ENCODE measurements around the gene KLF2. TPM values are rescaled to one million over a fixed set of nuclear protein-coding genes. Genes with fewer than 3 reads are reported as not detected.

Gene KLF2
- total RNA-seq (2021) (1.9 and 2.1 TPM in 2 replicates), Bru-seq, nascent RNA (percentile 28 among the genes with signal in this experiment), BruChase-seq, experiment 1, labeled RNA remaining after a 2-hour chase (percentile 36 among the genes with signal in this experiment), BruChase-seq, experiment 2, labeled RNA remaining after a 6-hour chase (percentile 30 among the genes with signal in this experiment)
- long read RNA-seq, partial matches to known transcripts: 0 of 4 reads
- long read RNA-seq, other reads (novel, unspliced or antisense): 1 of 4 reads

DNA sequence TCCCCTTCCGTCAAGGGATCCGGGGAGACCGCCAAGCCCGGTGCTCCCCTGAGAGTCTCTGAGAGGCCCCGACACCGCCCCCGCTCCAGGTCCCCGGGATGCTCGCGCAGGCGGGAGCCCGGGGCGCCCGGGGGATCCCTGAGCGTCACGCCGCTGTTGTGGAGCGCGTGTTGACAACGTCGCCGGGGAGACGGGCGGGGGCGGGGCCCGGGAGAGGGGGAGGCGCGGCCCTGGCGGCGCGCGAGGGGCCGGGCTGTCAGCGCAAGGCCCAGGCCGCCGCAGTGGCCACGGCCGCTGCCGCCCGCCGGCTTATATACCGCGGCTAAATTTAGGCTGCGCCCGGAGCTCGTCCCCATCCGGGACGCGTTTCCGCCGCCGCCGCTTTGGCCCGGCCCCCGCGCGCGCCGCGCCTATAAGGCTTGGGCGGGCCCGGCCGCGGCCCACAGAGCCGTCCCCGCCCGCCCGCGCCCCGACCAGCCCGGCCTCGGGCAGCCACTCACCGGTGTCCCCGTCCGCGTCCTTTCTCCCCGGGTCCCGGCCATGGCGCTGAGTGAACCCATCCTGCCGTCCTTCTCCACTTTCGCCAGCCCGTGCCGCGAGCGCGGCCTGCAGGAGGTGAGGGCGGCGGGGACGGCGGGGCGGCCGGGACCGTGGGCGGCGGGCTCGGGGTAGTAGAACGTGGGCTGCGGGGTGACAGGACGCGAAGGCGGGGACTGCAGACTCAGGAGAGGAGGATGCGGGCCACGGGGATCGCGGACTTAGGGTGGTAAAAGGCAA, at the start of gene KLF2:
KLF2 (plus strand) TSS at position 443 of the 777 bp plus-strand sequence; CDS start at position 541, 98 bp downstream.
- no TSS peak for BruUV-seq (replicated peaks)
- Histone ChIP-seq H3K4me1 (ENCODE audit: insufficient read depth, low read length, poor library complexity, severe bottlenecking) (no peaks in the 10 kb centered on the region), H3K4me3 (ENCODE audit: low read depth, low read length, poor library complexity, severe bottlenecking) (peak within 1 kb of the TSS; percentile 61), H3K27ac (ENCODE audit: low read depth, low read length, poor library complexity, severe bottlenecking) (peak within 1 kb of the TSS; percentile 65), H3K9me3 (ENCODE audit: low read depth, low read length, poor library complexity, severe bottlenecking) (no peaks in the 10 kb centered on the region), H3K27me3 (replicated peaks; ENCODE audit: insufficient read depth, low read depth, low read length, poor library complexity) (peaks cover 6% of the 10 kb centered on the region), H3K36me3 (ENCODE audit: insufficient read depth, low read length, poor library complexity, severe bottlenecking) (no peaks in the 10 kb centered on the region)
- POLR2A ChIA-PET (ENCODE audit: low non-redundant PET): interaction anchor here (0.6 kb wide), 1 partner anchor 251 kb away, joined by 18 read pairs; no protein-coding TSS in a partner anchor
- TF ChIP-seq CTCF (conservative IDR thresholded peaks at IDR 0.05; ENCODE audit: low read depth, low read length) (no peak), EZH2 (IDR thresholded peaks at IDR 0.05; ENCODE audit: borderline replicate concordance, low read depth, low read length, poor library complexity, severe bottlenecking) (no peak)
- DNase-seq (ENCODE audit: low spot score): peak; percentile 82
- intact Hi-C loops (cut with micrococcal nuclease; ENCODE audit: unreplicated experiment): no loop called here
- CTCF ChIA-PET: no interaction called here

DNA sequence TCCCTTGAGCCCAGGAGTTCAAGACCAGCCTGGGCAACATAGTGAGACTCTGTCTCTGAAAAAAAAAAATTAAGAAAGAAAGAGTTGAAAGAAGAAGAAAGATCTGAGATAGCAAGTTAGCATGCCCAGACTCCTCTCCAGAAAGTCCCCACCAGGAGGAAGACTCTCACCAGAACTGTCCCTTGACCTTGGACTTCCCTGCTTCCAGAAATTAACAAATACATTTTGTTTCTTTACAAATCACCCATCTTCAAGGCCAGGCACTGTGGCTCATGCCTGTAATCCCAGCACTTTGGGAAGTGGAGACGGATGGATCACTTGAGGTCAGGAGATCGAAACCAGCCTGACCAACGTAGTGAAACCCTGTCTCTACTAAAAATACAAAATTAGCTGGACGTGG, 44.3 kb upstream of the KLF2 start:
- TF ChIP-seq EZH2 (IDR thresholded peaks at IDR 0.05; ENCODE audit: borderline replicate concordance, low read depth, low read length, poor library complexity, severe bottlenecking) (no peak), CTCF (conservative IDR thresholded peaks at IDR 0.05; ENCODE audit: low read depth, low read length) (no peak)
- Histone ChIP-seq H3K9me3 (ENCODE audit: low read depth, low read length, poor library complexity, severe bottlenecking) (no peaks in the 10 kb centered on the region), H3K36me3 (ENCODE audit: insufficient read depth, low read length, poor library complexity, severe bottlenecking) (no peaks in the 10 kb centered on the region), H3K4me1 (ENCODE audit: insufficient read depth, low read length, poor library complexity, severe bottlenecking) (peaks cover 10% of the 10 kb centered on the region), H3K27ac (ENCODE audit: low read depth, low read length, poor library complexity, severe bottlenecking) (no peak overlapping the region), H3K4me3 (ENCODE audit: low read depth, low read length, poor library complexity, severe bottlenecking) (no peak overlapping the region), H3K27me3 (replicated peaks; ENCODE audit: insufficient read depth, low read depth, low read length, poor library complexity) (no peaks in the 10 kb centered on the region)
- intact Hi-C loops (cut with micrococcal nuclease; ENCODE audit: unreplicated experiment): no loop called here
- ChIA-PET POLR2A (ENCODE audit: low non-redundant PET) (no interaction called here), CTCF (no interaction called here)
- DNase-seq (ENCODE audit: low spot score): no peak
- no TSS peak for BruUV-seq (replicated peaks)

DNA sequence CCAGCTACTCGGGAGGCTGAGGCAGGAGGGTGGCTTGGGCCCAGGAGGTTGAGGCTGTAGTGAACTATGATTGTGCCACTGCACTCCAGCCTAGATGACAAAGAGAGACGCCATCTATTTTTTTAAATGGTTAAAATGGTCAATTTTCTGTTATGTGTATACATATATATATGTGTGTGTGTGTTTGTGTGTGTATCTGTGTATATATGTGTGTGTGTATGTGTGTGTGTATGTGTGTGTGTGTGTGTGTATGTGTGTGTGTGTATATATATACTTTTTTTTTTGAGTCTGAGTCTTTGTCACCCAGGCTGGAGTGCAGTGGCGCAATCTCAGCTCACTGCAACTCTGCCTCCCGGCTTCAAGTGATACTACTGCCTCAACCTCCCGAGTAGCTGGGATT, 42.9 kb upstream of the KLF2 start:
- no peaks in the 10 kb centered on the region for H3K36me3 ChIP-seq (ENCODE audit: insufficient read depth, low read length, poor library complexity, severe bottlenecking)
- H3K27me3 ChIP-seq (replicated peaks; ENCODE audit: insufficient read depth, low read depth, low read length, poor library complexity): no peaks in the 10 kb centered on the region
- BruUV-seq (replicated peaks): no TSS peak
- TF ChIP-seq CTCF (conservative IDR thresholded peaks at IDR 0.05; ENCODE audit: low read depth, low read length) (no peak), EZH2 (IDR thresholded peaks at IDR 0.05; ENCODE audit: borderline replicate concordance, low read depth, low read length, poor library complexity, severe bottlenecking) (no peak)
- peaks cover 16% of the 10 kb centered on the region for H3K4me1 ChIP-seq (ENCODE audit: insufficient read depth, low read length, poor library complexity, severe bottlenecking)
- ChIA-PET POLR2A (ENCODE audit: low non-redundant PET) (no interaction called here), CTCF (no interaction called here)
- no peaks in the 10 kb centered on the region for H3K9me3 ChIP-seq (ENCODE audit: low read depth, low read length, poor library complexity, severe bottlenecking)
- intact Hi-C loops (cut with micrococcal nuclease; ENCODE audit: unreplicated experiment): no loop called here
- no peak overlapping the region for H3K27ac ChIP-seq (ENCODE audit: low read depth, low read length, poor library complexity, severe bottlenecking)
- H3K4me3 ChIP-seq (ENCODE audit: low read depth, low read length, poor library complexity, severe bottlenecking): no peak overlapping the region
- DNase-seq (ENCODE audit: low spot score): no peak

Data from A673 (cell line).